GM12878 (cell line): ENCODE data around the gene DDC. TPM values are rescaled to one million over a fixed set of nuclear protein-coding genes. Genes with fewer than 3 reads are reported as not detected.
"Not testable (repeated sequence)": the region's sequence is repeated elsewhere in the genome, so short reads cannot be mapped to it uniquely, and the experiment has no call there.

Experiments used
- ATAC-seq: fragments of 200-7000 bp; cut with Tn5 transposase; 3 replicates; pipeline ENCODE4 v1.9.1; 2020; ENCODE audit warnings: mild to moderate bottlenecking, moderate library complexity
- BruUV-seq: library from RNA; stranded (reverse); fragments of 400-500 nt; replicated peaks from 2 replicates; lab custom pipeline; 2021; lab: Mats Ljungman, UMichigan
- CTCF ChIA-PET: fragments of 300-600 bp; sonication (Branson Sonifier 250); formaldehyde crosslinking; extraction: SDS; loops from one replicate; lab custom pipeline; 2021; ENCODE audit warnings: inconsistent platforms; lab: Yijun Ruan, JAX
- POLR2A ChIA-PET: fragments of 350-600 bp; formaldehyde crosslinking; extraction: SDS; loops from one replicate; lab custom pipeline; 2021; ENCODE audit warnings: inconsistent platforms; lab: Charles Lee
- RAD21 ChIA-PET: fragments of 300-600 bp; sonication (Branson Sonifier 250); formaldehyde crosslinking; loops from one replicate; lab custom pipeline; 2023; ENCODE audit warnings: antibody characterized with exemption; ENCODE audit not compliant: unreplicated experiment; lab: Charles Lee
- SMC1A ChIA-PET: fragments of 300-600 bp; sonication (Branson Sonifier 250); formaldehyde crosslinking; loops from one replicate; lab custom pipeline; 2023; ENCODE audit not compliant: unreplicated experiment, uncharacterized antibody; lab: Charles Lee
- DNase-seq: peaks from one replicate; pipeline ENCODE4 v3.0.0-alpha.2; 2011; ENCODE audit warnings: low read depth, low spot score
- FAIRE-seq: peaks from 3 replicates; lab custom pipeline; 2011; peaks lifted over from hg19 to GRCh38; lab: Jason Lieb, UNC
- H2AFZ ChIP-seq: 2 replicates; pipeline ENCODE4 v1.6.0; 2011; ENCODE audit warnings: low read depth, low read length, control low read depth; ENCODE audit not compliant: control insufficient read depth
- H3K27ac ChIP-seq: 2 replicates; pipeline ENCODE4 v1.5.1; 2011; ENCODE audit warnings: control low read depth; ENCODE audit not compliant: control insufficient read depth, insufficient read depth
- H3K27me3 ChIP-seq, 2 experiments: replicated peaks in 1 of 2; 2 replicates each; pipeline versions ENCODE4 v1.6.0 to v1.6.1; 2011; ENCODE audit warnings: low read length in 1 of 2; ENCODE audit not compliant: control insufficient read depth in 2 of 2, insufficient read depth in 2 of 2
- H3K36me3 ChIP-seq, 2 experiments: 2 replicates each; pipeline ENCODE4 v1.5.1; 2011; ENCODE audit warnings: low read length in 1 of 2; ENCODE audit not compliant: control insufficient read depth in 2 of 2, insufficient read depth in 2 of 2
- H3K4me1 ChIP-seq: 2 replicates; pipeline ENCODE4 v1.6.1; 2011; ENCODE audit warnings: mild to moderate bottlenecking, low read length, moderate library complexity, mixed read lengths; ENCODE audit not compliant: control insufficient read depth, insufficient read depth
- H3K4me2 ChIP-seq: 2 replicates; pipeline ENCODE4 v1.6.0; 2011; ENCODE audit warnings: control low read depth; ENCODE audit not compliant: control insufficient read depth, insufficient read depth
- H3K4me3 ChIP-seq: fragments of 200-600 bp; sonication (generic); 2 replicates; pipeline ENCODE4 v1.5.1; 2016
- H3K79me2 ChIP-seq: 2 replicates; pipeline ENCODE4 v1.6.0; 2011; ENCODE audit warnings: low read length; ENCODE audit not compliant: control insufficient read depth, insufficient read depth
- H3K9ac ChIP-seq: 2 replicates; pipeline ENCODE4 v1.8.0; 2011; ENCODE audit warnings: low read length, control low read depth, mixed read lengths; ENCODE audit not compliant: control insufficient read depth, insufficient read depth
- H3K9me3 ChIP-seq: replicated peaks from 3 replicates; pipeline ENCODE4 v1.5.1; 2011; ENCODE audit warnings: mild to moderate bottlenecking, low read length; ENCODE audit not compliant: control insufficient read depth, insufficient read depth
- H4K20me1 ChIP-seq: 2 replicates; pipeline ENCODE4 v1.6.0; 2011; ENCODE audit not compliant: control insufficient read depth, insufficient read depth
- CHD2 ChIP-seq: IDR thresholded peaks from 2 replicates; pipeline ENCODE4 v1.6.1; 2011; ENCODE audit warnings: low read depth, low read length, improper control_type of control experiment, borderline replicate concordance
- EP300 ChIP-seq, 2 experiments: fragments of 150-350 bp in 1 of 2; IDR thresholded peaks; 2 replicates each; pipeline ENCODE4 v1.6.1; 2011 to 2012; ENCODE audit warnings: low read depth in 2 of 2, low read length in 2 of 2, borderline replicate concordance in 1 of 2, improper control_type of control experiment in 1 of 2, inconsistent platforms in 1 of 2; ENCODE audit not compliant: control insufficient read depth in 1 of 2
- IKZF2 ChIP-seq, 2 experiments: fragments of 450-650 bp; IDR thresholded peaks; 2 replicates each; pipeline ENCODE4 v1.6.1; 2017; ENCODE audit warnings: mild to moderate bottlenecking in 2 of 2, moderate library complexity in 2 of 2
- KLF5 ChIP-seq: fragments of 450-650 bp; IDR thresholded peaks from 2 replicates; pipeline ENCODE4 v1.6.1; 2014; ENCODE audit warnings: mild to moderate bottlenecking; ENCODE audit not compliant: partially characterized antibody
- MYC ChIP-seq: IDR thresholded peaks from 2 replicates; pipeline ENCODE4 v1.6.1; 2011; ENCODE audit warnings: mild to moderate bottlenecking, low read length, moderate library complexity, inconsistent platforms; ENCODE audit not compliant: insufficient read depth, insufficient replicate concordance, insufficient read length, severe bottlenecking
- NFYA ChIP-seq: IDR thresholded peaks from 2 replicates; pipeline ENCODE4 v1.6.1; 2011; ENCODE audit warnings: low read depth, mild to moderate bottlenecking, low read length, improper control_type of control experiment, borderline replicate concordance
- POLR2AphosphoS5 ChIP-seq: IDR thresholded peaks from 2 replicates; pipeline ENCODE4 v1.6.1; 2011; ENCODE audit warnings: mild to moderate bottlenecking, low read length, inconsistent platforms
- RUNX3 ChIP-seq: IDR thresholded peaks from 2 replicates; pipeline ENCODE4 v1.6.1; 2012; ENCODE audit warnings: low read length, inconsistent platforms
- SREBF2 ChIP-seq: IDR thresholded peaks from 2 replicates; pipeline ENCODE4 v1.6.1; 2012; ENCODE audit warnings: mild to moderate bottlenecking, low read length
- STAT1 ChIP-seq: fragments of 450-650 bp; conservative IDR thresholded peaks from 2 replicates; pipeline ENCODE4 v1.6.1; 2014; ENCODE audit warnings: antibody characterized with exemption, mild to moderate bottlenecking
- YBX1 ChIP-seq: fragments of 450-650 bp; IDR thresholded peaks from 2 replicates; pipeline ENCODE4 v1.6.1; 2016; ENCODE audit warnings: antibody characterized with exemption
- ZNF274 ChIP-seq: IDR thresholded peaks from one replicate; pipeline ENCODE4 v1.8.0; 2011; ENCODE audit not compliant: insufficient read length, insufficient read depth
- WGBS: methylation state at CpG from one replicate; pipeline ENCODE4 v1.1.6; 2016; ENCODE audit warnings: low lambda C conversion rate; ENCODE audit not compliant: insufficient replicate concordance, insufficient coverage; ENCODE audit errors: missing lambda C conversion rate; 5-methylcytosine and 5-hydroxymethylcytosine counted together
- in situ Hi-C: fragments of 300-500 bp; cut with MboI; formaldehyde crosslinking; loops from 9 replicates; pipeline ENCODE4 v1.14.3; 2018; ENCODE audit warnings: mixed read lengths
- intact Hi-C: fragments of 100-400 bp; cut with micrococcal nuclease; formaldehyde crosslinking; loops from one replicate; pipeline ENCODE4 v1.14.2; 2022; ENCODE audit not compliant: unreplicated experiment
- polyA plus RNA-seq, 11 experiments: library from polyadenylated mRNA; depleted of rRNA in 4 of 11; unstranded in 6 of 11; stranded (reverse) in 5 of 11; fragments of >200 nt; fragmentation: Nextera tagmentation in 4 of 11; fragmentation: Illumina TruSeq in 1 of 11; extraction: Ambion mirVana in 4 of 11; extraction: Trizol in 1 of 11; gene quantifications; 1 replicate in 1 of 11; 2 replicates in 10 of 11; pipeline versions ENCODE4 v1.2.1 to v1.2.3, GENCODE V29; 2011 to 2016; ENCODE audit warnings: inconsistent platforms in 2 of 11, missing spikeins in 2 of 11, low read depth in 1 of 11
- total RNA-seq, 4 experiments: library from RNA; depleted of rRNA in 3 of 4; stranded (reverse); fragments of >200 nt in 3 of 4; fragmentation: Illumina TruSeq in 1 of 4; extraction: Trizol in 1 of 4; gene quantifications; 2 replicates each; pipeline versions ENCODE4 v1.2.1 to v1.2.3, GENCODE V29; 2013 to 2021

Gene DDC
- total and polyA plus RNA-seq, 10 of the 15 experiments (the other 5 are each of a cell fraction or from before 2014, with no cell fraction given): not detected

DNA sequence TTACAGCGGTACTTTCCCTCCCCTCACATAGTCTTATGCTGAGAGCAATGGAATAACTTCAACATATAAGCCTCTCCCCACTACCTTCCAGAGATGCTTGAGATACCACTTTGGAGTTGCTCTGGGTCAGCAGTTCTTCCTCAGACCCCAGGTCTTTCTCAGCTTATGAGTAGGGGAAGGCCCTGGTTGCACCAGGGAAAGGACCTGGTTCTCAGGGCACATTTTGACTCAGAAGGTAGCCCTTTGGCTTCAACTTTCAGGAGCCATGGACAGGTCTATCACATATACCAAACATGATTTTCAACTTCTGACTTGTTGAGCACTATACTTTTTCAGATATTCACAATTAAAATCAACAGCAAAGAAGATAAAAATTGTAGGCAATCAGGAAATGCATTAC lies 103.5 kb downstream of the DDC start:
- H3K9ac ChIP-seq: no peak overlapping the region
- ChIA-PET SMC1A (no interaction called here), POLR2A (no interaction called here), CTCF (no interaction called here), RAD21 (no interaction called here)
- ATAC-seq (no peak), DNase-seq (no peak), FAIRE-seq (no peak)
- no peak overlapping the region for H3K4me3 ChIP-seq
- H3K79me2 ChIP-seq: no peaks in the 10 kb centered on the region
- 69% methylated on average over 1 of the region's 1 CpG for WGBS
- H4K20me1 ChIP-seq: no peaks in the 10 kb centered on the region
- no peaks in the 10 kb centered on the region for H3K36me3 ChIP-seq
- peaks cover 0 to 2% of the 10 kb centered on the region in 2 experiments; a peak in 1 of 4 replicates for H3K27me3 ChIP-seq
- no peak overlapping the region for H3K4me2 ChIP-seq
- H3K27ac ChIP-seq: no peak overlapping the region
- no peaks in the 10 kb centered on the region for H3K4me1 ChIP-seq
- no TSS peak for BruUV-seq
- no peak overlapping the region for H2AFZ ChIP-seq
- in situ Hi-C loops: loop anchor here (10.0 kb wide), 1 partner anchor 693 kb away; no protein-coding TSS in a partner anchor
- TF ChIP-seq CHD2 (no peak), POLR2AphosphoS5 (no peak), IKZF2 (IDR thresholded peaks at IDR 0.05) (no peak), MYC (no peak), EP300 (IDR thresholded peaks at IDR 0.05; ENCODE audit: borderline replicate concordance in 1 of 2, control insufficient read depth in 1 of 2, low read depth in 2 of 2, low read length in 2 of 2) (no peak), KLF5 (no peak), ZNF274 (no peak), NFYA (no peak), RUNX3 (no peak), YBX1 (no peak), STAT1 (no peak), SREBF2 (no peak)
- intact Hi-C loops: no loop called here
- H3K9me3 ChIP-seq: no peaks in the 10 kb centered on the region

DNA sequence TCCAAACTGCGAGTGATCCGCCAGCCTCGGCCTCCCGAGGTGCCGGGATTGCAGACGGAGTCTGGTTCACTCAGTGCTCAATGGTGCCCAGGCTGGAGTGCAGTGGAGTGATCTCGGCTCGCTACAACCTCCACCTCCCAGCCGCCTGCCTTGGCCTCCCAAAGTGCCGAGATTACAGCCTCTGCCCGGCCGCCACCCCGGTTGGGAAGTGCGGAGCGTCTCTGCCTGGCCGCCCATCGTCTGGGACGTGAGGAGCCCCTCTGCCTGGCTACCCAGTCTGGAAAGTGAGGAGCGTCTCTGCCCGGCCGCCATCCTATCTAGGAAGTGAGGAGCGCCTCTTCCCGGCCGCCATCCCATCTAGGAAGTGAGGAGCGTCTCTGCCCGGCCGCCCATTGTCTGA lies 106.0 kb downstream of the DDC start:
- DNase-seq, BruUV-seq, FAIRE-seq, H3K9me3 ChIP-seq, ATAC-seq, H3K27me3 ChIP-seq, H3K79me2 ChIP-seq, H3K4me1 ChIP-seq, H3K4me3 ChIP-seq, H4K20me1 ChIP-seq, H3K36me3 ChIP-seq, H3K9ac ChIP-seq, H3K4me2 ChIP-seq, in situ Hi-C loops, intact Hi-C loops, H3K27ac ChIP-seq, H2AFZ ChIP-seq, RAD21 ChIA-PET, POLR2A ChIA-PET: not testable (repeated sequence)
- ChIA-PET CTCF (interaction anchor here (1.1 kb wide), 1 partner anchor 9 kb away, joined by 4 read pairs; no protein-coding TSS in a partner anchor), SMC1A (interaction anchor here (0.7 kb wide), 1 partner anchor 1120 kb away, joined by 3 read pairs; no protein-coding TSS in a partner anchor)
- 88% methylated on average over 14 of the region's 27 CpGs for WGBS

DNA sequence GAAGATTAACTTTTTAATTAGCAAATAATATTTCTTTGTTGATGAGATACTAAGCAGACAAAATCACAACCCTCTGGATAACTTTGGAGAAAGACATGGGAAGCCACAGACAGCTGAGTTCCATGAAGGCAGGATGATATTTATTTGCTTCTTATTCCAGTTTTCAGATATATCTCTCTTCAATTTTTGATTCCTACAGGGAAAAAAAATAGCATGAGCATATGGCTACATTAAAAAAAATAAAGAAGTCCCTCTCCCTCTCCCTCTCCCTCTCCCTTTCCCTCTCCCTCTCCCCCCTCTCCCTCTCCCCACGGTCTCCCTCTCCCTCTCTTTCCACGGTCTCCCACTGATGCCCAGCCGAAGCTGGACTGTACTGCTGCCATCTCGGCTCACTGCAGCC lies 106.6 kb downstream of the DDC start:
- CTCF ChIA-PET: interaction anchor here (1.1 kb wide), 1 partner anchor 10 kb away, joined by 4 read pairs; no protein-coding TSS in a partner anchor

More for the DNA sequence above, 106.6 kb downstream of the DDC start:
- H4K20me1 ChIP-seq, H3K9ac ChIP-seq, H3K36me3 ChIP-seq, POLR2A ChIA-PET, BruUV-seq, H3K9me3 ChIP-seq, H3K4me2 ChIP-seq, RAD21 ChIA-PET, ATAC-seq, H2AFZ ChIP-seq, DNase-seq, H3K79me2 ChIP-seq, FAIRE-seq, H3K27ac ChIP-seq, H3K4me3 ChIP-seq, in situ Hi-C loops, H3K27me3 ChIP-seq, intact Hi-C loops, H3K4me1 ChIP-seq: not testable (repeated sequence)
- SMC1A ChIA-PET: interaction anchor here (0.7 kb wide), 1 partner anchor 1120 kb away, joined by 3 read pairs; no protein-coding TSS in a partner anchor
- no CpG with 5 or more reads among the region's 4 CpGs for WGBS
